ENCODE data around the gene AMBRA1. TPM values are rescaled to one million over a fixed set of nuclear protein-coding genes. Genes with fewer than 3 reads are reported as not detected.

The AMBRA1 gene
- total RNA-seq, 2 donors from 2014 or later = 56.2 to 60.7 TPM

GRCh38 chr11:46555267-46556054 lies 38.4 kb downstream of the AMBRA1 start:
- H3K4me1 ChIP-seq (replicated peaks) = no peaks in the 10 kb centered on the region
- TF ChIP-seq CTCF (IDR thresholded peaks at IDR 0.05) (no peak), POLR2AphosphoS5 (IDR thresholded peaks at IDR 0.05) (no peak), POLR2A (IDR thresholded peaks at IDR 0.05) (no peak)
- intact Hi-C loops (cut with DNase I) = no loop called here

GRCh38 chr11:46554213-46555147 lies 39.3 kb downstream of the AMBRA1 start:
- peak overlapping the region; percentile 66 to 79 for H3K27ac ChIP-seq
- no peaks in the 10 kb centered on the region for H3K9me3 ChIP-seq
- no peak overlapping the region for H3K4me3 ChIP-seq
- 35% methylated on average over 5 of the region's 5 CpGs for WGBS
- no peaks in the 10 kb centered on the region for H3K4me1 ChIP-seq (replicated peaks)
- H3K36me3 ChIP-seq = no peaks in the 10 kb centered on the region
- DNase-seq (ENCODE audit: low spot score) = peak; percentile 56
- TF ChIP-seq POLR2AphosphoS5 (IDR thresholded peaks at IDR 0.05) (peak; percentile 86), CTCF (IDR thresholded peaks at IDR 0.05) (no peak)
- H3K27me3 ChIP-seq (replicated peaks; ENCODE audit: insufficient read depth) = no peaks in the 10 kb centered on the region
- intact Hi-C loops (cut with DNase I) = no loop called here

More at GRCh38 chr11:46555267-46556054, 38.4 kb downstream of the AMBRA1 start:
- Histone ChIP-seq H3K27ac (peak overlapping the region; percentile 66 to 79), H3K36me3 (no peaks in the 10 kb centered on the region), H3K27me3 (replicated peaks; ENCODE audit: insufficient read depth) (no peaks in the 10 kb centered on the region), H3K9me3 (no peaks in the 10 kb centered on the region), H3K4me3 (no peak overlapping the region)
- WGBS = 31% methylated on average over 2 of the region's 2 CpGs
- no peak for DNase-seq (ENCODE audit: low spot score)

DNA sequence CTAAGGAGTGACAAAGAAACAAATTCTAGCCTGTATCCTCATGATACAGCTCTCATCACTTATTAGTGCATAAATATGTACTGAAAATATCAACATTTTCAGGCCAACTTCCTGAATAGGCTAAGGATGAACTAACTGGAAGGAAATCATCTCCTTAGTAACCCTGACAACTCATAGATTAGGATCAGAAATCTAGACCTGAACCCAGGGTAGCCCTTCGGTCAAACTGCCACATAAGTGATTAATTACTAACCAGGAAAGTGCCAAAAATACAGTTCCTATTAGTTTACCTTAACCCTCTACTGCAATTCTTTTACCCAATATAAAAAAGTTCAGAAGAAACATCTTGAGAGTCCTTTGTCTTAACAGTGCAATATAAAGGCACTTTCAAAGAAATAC lies 40.0 kb downstream of the AMBRA1 start:
- H3K27ac ChIP-seq = peak overlapping the region; percentile 66 to 79
- no peaks in the 10 kb centered on the region for H3K27me3 ChIP-seq (replicated peaks; ENCODE audit: insufficient read depth)
- no peaks in the 10 kb centered on the region for H3K4me1 ChIP-seq (replicated peaks)
- no peak overlapping the region for H3K4me3 ChIP-seq
- no peaks in the 10 kb centered on the region for H3K36me3 ChIP-seq
- no peak for DNase-seq (ENCODE audit: low spot score)
- no peaks in the 10 kb centered on the region for H3K9me3 ChIP-seq
- WGBS = 3% methylated on average over 1 of the region's 1 CpG
- intact Hi-C loops (cut with DNase I) = no loop called here
- no peak for TF ChIP-seq CTCF (IDR thresholded peaks at IDR 0.05)
- no peak for TF ChIP-seq POLR2A (IDR thresholded peaks at IDR 0.05)
- TF ChIP-seq POLR2AphosphoS5 (IDR thresholded peaks at IDR 0.05) = no peak

GRCh38 chr11:46551261-46551660 lies 42.6 kb downstream of the AMBRA1 start:
- 98% methylated on average over 7 of the region's 7 CpGs for WGBS
- DNase-seq (ENCODE audit: low spot score) = no peak
- TF ChIP-seq POLR2A (IDR thresholded peaks at IDR 0.05) (no peak), CTCF (IDR thresholded peaks at IDR 0.05) (no peak), POLR2AphosphoS5 (IDR thresholded peaks at IDR 0.05) (no peak)
- Histone ChIP-seq H3K4me1 (replicated peaks) (no peaks in the 10 kb centered on the region), H3K4me3 (no peak overlapping the region), H3K36me3 (no peaks in the 10 kb centered on the region), H3K27ac (no peak overlapping the region), H3K9me3 (no peaks in the 10 kb centered on the region), H3K27me3 (replicated peaks; ENCODE audit: insufficient read depth) (no peaks in the 10 kb centered on the region)
- intact Hi-C loops (cut with DNase I) = no loop called here

Data from prostate gland (tissue), 2 donors.